Activated CD4-positive, alpha-beta T cell treated with anti-CD3 and anti-CD28 coated beads, Interleukin-2, amount 10 ng/mL, durations not matched to agents 24 days and 14 days (primary cell): Measurements from ENCODE around the gene PDE4DIP. TPM values are rescaled to one million over a fixed set of nuclear protein-coding genes. Genes with fewer than 3 reads are reported as not detected.
"Not testable (repeated sequence)": the region's sequence is repeated elsewhere in the genome, so short reads cannot be mapped to it uniquely, and the experiment has no call there.

Source experiments
- DNase-seq: peaks from one replicate; pipeline ENCODE4 v3.0.0; 2022
- H3K27ac Mint-ChIP-seq: one replicate; pipeline ENCODE4 v1.8.0; 2022; ENCODE audit warnings: mild to moderate bottlenecking, mixed read lengths
- H3K27me3 Mint-ChIP-seq: one replicate; pipeline ENCODE4 v1.8.0; 2022; ENCODE audit warnings: mixed read lengths
- H3K36me3 Mint-ChIP-seq: one replicate; pipeline ENCODE4 v1.8.0; 2022; ENCODE audit warnings: low read depth, mild to moderate bottlenecking, mixed read lengths
- H3K4me1 Mint-ChIP-seq: one replicate; pipeline ENCODE4 v1.8.0; 2021; ENCODE audit warnings: mixed read lengths
- H3K4me3 Mint-ChIP-seq: one replicate; pipeline ENCODE4 v1.8.0; 2022; ENCODE audit warnings: mild to moderate bottlenecking, moderate library complexity, mixed read lengths
- H3K9me3 Mint-ChIP-seq: one replicate; pipeline ENCODE4 v1.8.0; 2021; ENCODE audit warnings: mixed read lengths
- intact Hi-C: fragments of 100-400 bp; cut with micrococcal nuclease; formaldehyde crosslinking; loops from one replicate; pipeline ENCODE4 v1.15.1; 2023
- total RNA-seq: library from RNA; stranded (reverse); gene quantifications from 2 replicates; pipeline ENCODE4 v1.2.3, GENCODE V29; 2022

PDE4DIP gene
- total RNA-seq, 1 donor from 2014 or later: 15.4 TPM

- H3K9me3 Mint-ChIP-seq, H3K27ac Mint-ChIP-seq, H3K4me1 Mint-ChIP-seq, intact Hi-C loops, H3K36me3 Mint-ChIP-seq, H3K27me3 Mint-ChIP-seq, H3K4me3 Mint-ChIP-seq: not testable (repeated sequence)
- DNase-seq: peak; percentile 40
Measured at GRCh38 chr1:148996449-148997224, 152.4 kb downstream of the PDE4DIP start.

DNA sequence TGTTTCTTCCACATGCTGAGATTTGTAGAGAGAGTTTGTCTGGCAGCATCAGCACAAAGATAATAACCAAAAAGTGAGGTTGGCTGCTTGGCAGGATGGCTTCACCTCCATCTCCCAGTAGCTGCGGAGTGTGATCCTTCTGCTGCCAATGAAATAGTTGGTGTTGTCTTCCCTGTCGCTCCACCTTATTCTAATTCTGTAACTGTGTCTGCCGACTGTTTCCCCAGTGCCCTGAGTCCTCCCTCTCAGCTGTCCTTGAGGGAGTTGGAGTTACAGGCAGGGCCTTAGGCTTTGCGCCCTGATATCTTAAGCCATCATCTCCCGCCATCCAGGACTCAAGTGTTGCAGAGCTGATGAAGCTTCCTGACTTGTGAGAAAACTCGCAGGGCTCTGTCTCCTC, 153.2 kb downstream of the PDE4DIP start:
- H3K27ac Mint-ChIP-seq, intact Hi-C loops, H3K4me3 Mint-ChIP-seq, H3K9me3 Mint-ChIP-seq, H3K36me3 Mint-ChIP-seq, H3K4me1 Mint-ChIP-seq, H3K27me3 Mint-ChIP-seq: not testable (repeated sequence)
- peak; percentile 21 for DNase-seq

GRCh38 chr1:149002664-149003063, 158.4 kb downstream of the PDE4DIP start:
- H3K27ac Mint-ChIP-seq, H3K4me3 Mint-ChIP-seq, H3K36me3 Mint-ChIP-seq, H3K9me3 Mint-ChIP-seq, DNase-seq, H3K4me1 Mint-ChIP-seq, intact Hi-C loops, H3K27me3 Mint-ChIP-seq: not testable (repeated sequence)

DNA sequence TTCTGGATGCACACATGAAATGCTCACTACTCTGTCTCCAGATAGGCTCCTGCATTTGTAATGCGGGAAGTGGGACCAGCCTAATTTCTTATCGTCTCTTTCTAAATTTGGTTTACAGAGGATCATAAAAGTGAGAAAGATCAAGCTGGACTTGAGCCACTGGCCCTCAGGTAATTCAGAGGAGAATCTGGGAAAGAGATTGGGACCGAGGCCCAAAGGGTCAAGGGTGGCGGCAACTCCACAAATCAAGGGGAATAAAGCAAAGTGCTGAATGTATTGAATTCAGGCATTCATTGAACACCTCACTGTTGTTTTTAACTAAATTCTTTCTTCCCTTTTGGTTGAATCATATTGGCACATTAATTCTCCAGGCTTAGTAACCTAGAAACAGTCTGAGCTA, 164.1 kb downstream of the PDE4DIP start:
- H3K36me3 Mint-ChIP-seq, H3K4me1 Mint-ChIP-seq, DNase-seq, H3K27ac Mint-ChIP-seq, H3K9me3 Mint-ChIP-seq, H3K4me3 Mint-ChIP-seq, H3K27me3 Mint-ChIP-seq, intact Hi-C loops: not testable (repeated sequence)

GRCh38 chr1:149008769-149009168, 164.5 kb downstream of the PDE4DIP start:
- H3K4me3 Mint-ChIP-seq, intact Hi-C loops, H3K27me3 Mint-ChIP-seq, H3K9me3 Mint-ChIP-seq, H3K36me3 Mint-ChIP-seq, H3K27ac Mint-ChIP-seq, H3K4me1 Mint-ChIP-seq: not testable (repeated sequence)
- DNase-seq: peak; percentile 11

- H3K4me3 Mint-ChIP-seq, DNase-seq, H3K27ac Mint-ChIP-seq, H3K9me3 Mint-ChIP-seq, intact Hi-C loops, H3K27me3 Mint-ChIP-seq, H3K4me1 Mint-ChIP-seq, H3K36me3 Mint-ChIP-seq: not testable (repeated sequence)
Measured at GRCh38 chr1:149009761-149010160, 165.5 kb downstream of the PDE4DIP start.

GRCh38 chr1:149012599-149012998, 168.4 kb downstream of the PDE4DIP start:
- H3K9me3 Mint-ChIP-seq, DNase-seq, H3K4me3 Mint-ChIP-seq, intact Hi-C loops, H3K4me1 Mint-ChIP-seq, H3K27ac Mint-ChIP-seq, H3K27me3 Mint-ChIP-seq, H3K36me3 Mint-ChIP-seq: not testable (repeated sequence)

DNA sequence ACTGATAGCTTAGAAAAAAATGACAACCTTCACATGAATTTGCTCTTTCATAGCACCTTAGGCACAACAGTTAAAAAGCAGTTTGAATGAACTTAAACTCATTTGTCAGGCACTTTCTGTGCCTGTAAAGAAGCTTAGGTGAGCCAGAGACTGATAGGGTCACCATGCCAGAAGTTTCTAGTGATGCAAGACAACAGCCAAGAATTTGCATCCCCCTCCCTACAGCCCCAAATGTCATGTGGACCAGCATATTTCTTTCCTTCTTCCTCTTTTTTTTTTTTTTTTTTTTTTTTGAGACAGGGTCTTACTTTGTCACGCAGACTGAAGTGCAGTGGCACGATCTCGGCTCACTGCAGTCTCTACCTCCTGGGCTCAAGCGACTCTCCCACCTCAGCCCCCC, 169.3 kb downstream of the PDE4DIP start:
- H3K27ac Mint-ChIP-seq, H3K4me3 Mint-ChIP-seq, H3K27me3 Mint-ChIP-seq, H3K9me3 Mint-ChIP-seq, H3K36me3 Mint-ChIP-seq, DNase-seq, H3K4me1 Mint-ChIP-seq, intact Hi-C loops: not testable (repeated sequence)

DNA sequence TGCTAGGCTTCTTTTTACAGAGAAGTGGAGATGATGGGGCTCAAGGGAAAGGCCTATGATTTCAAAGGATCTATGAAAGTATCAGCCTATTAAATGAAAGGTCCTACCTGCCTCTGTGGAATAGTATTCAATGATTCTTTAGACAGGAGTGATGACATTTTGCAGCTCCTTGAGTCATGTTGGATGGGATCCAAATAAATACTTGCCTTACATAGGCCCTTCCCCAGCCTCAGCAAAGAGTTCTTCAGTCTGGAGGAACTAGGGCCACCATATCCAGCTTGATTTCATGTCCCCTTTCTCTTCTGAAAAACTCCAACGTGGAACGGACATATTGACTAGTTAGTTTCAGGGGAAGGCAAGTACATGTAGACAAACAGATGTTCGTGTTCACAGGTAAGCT, 171.3 kb downstream of the PDE4DIP start:
- H3K4me3 Mint-ChIP-seq, H3K27me3 Mint-ChIP-seq, H3K27ac Mint-ChIP-seq, H3K36me3 Mint-ChIP-seq, H3K4me1 Mint-ChIP-seq, DNase-seq, intact Hi-C loops, H3K9me3 Mint-ChIP-seq: not testable (repeated sequence)

- H3K27me3 Mint-ChIP-seq, H3K4me1 Mint-ChIP-seq, DNase-seq, H3K27ac Mint-ChIP-seq, H3K36me3 Mint-ChIP-seq, H3K4me3 Mint-ChIP-seq, intact Hi-C loops, H3K9me3 Mint-ChIP-seq: not testable (repeated sequence)
Measured at GRCh38 chr1:149016626-149017025, 172.4 kb downstream of the PDE4DIP start.

- peak; percentile 8 for DNase-seq
- intact Hi-C loops, H3K27me3 Mint-ChIP-seq, H3K4me3 Mint-ChIP-seq, H3K9me3 Mint-ChIP-seq, H3K27ac Mint-ChIP-seq, H3K4me1 Mint-ChIP-seq, H3K36me3 Mint-ChIP-seq: not testable (repeated sequence)
Measured at GRCh38 chr1:149018577-149018976, 174.3 kb downstream of the PDE4DIP start.

GRCh38 chr1:149024327-149024726, 180.1 kb downstream of the PDE4DIP start:
- H3K4me1 Mint-ChIP-seq, DNase-seq, H3K9me3 Mint-ChIP-seq, H3K36me3 Mint-ChIP-seq, H3K27me3 Mint-ChIP-seq, H3K4me3 Mint-ChIP-seq, intact Hi-C loops, H3K27ac Mint-ChIP-seq: not testable (repeated sequence)

DNA sequence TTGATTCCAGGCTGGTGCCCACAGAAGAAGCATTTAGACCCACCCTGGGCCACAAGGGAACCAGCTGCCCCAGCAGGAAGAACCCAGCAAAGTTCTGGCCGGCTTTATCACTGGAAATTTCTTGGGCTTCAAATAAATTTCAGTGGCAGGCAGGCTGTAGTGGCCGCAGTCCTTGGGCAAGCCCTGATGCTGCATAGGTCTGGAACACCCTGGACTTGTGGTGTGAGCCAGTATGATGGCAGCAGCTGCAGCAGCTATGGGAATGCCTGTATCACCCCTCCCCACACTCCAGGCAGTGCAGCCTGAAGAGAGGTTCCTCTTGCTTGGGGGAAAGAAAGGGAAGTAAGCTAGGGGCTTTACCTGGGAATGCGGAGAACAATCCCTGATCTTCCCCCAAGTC, 189.7 kb downstream of the PDE4DIP start:
- H3K27ac Mint-ChIP-seq, H3K27me3 Mint-ChIP-seq, H3K4me3 Mint-ChIP-seq, DNase-seq, H3K36me3 Mint-ChIP-seq, intact Hi-C loops, H3K9me3 Mint-ChIP-seq, H3K4me1 Mint-ChIP-seq: not testable (repeated sequence)

DNA sequence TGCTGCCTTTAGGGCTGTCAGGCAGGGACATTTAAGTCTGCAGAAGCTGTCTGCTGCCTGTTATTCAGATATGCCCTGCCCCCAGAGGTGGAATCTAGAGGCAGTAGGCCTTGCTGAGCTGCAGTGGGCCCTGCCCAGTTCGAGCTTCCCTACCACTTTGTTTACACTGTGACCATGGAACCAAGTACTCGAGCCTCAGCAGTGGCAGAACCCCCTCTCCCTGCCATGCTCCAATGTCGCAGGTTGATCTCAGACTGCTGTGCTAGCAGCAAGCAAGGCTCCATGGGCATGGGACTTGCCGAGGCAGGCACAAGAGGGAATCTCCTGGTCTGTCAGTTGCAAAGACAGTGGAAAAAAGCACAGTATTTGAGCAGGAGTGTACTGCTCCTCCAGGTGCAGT, 198.8 kb downstream of the PDE4DIP start:
- intact Hi-C loops, H3K27me3 Mint-ChIP-seq, H3K9me3 Mint-ChIP-seq: not testable (repeated sequence)

GRCh38 chr1:149064611-149065010, 220.4 kb downstream of the PDE4DIP start:
- intact Hi-C loops, DNase-seq, H3K4me3 Mint-ChIP-seq, H3K9me3 Mint-ChIP-seq, H3K27me3 Mint-ChIP-seq, H3K4me1 Mint-ChIP-seq, H3K27ac Mint-ChIP-seq: not testable (repeated sequence)
- H3K36me3 Mint-ChIP-seq: peaks cover 21% of the 10 kb centered on the region

More for the DNA sequence above, 198.8 kb downstream of the PDE4DIP start:
- not testable (repeated sequence) for H3K4me1 Mint-ChIP-seq, H3K4me3 Mint-ChIP-seq, H3K36me3 Mint-ChIP-seq, H3K27ac Mint-ChIP-seq, DNase-seq
